Sigmoid colon (tissue), 7 donors: ENCODE measurements around the gene ACOD1. TPM values are rescaled to one million over a fixed set of nuclear protein-coding genes. Genes with fewer than 3 reads are reported as not detected.

Experiments
- DNase-seq: peaks from one replicate; pipeline ENCODE4 v3.0.0-alpha.2; 2019
- H3K27ac ChIP-seq, 4 donors: fragments of 200-600 bp; sonication (generic); one replicate each; pipeline ENCODE4 v1.5.1; 2016 to 2019; ENCODE audit warnings: mild to moderate bottlenecking in 1 of 4
- H3K27me3 ChIP-seq, 3 donors: fragments of 200-600 bp; sonication (generic); one replicate each; pipeline ENCODE4 v1.5.1; 2019; ENCODE audit warnings: mild to moderate bottlenecking in 1 of 3
- H3K36me3 ChIP-seq, 4 donors: fragments of 200-600 bp; sonication (generic); one replicate each; pipeline ENCODE4 v1.5.1; 2016 to 2019
- H3K4me1 ChIP-seq, 4 donors: fragments of 200-600 bp; sonication (generic); one replicate each; pipeline ENCODE4 v1.5.1; 2017 to 2019
- H3K4me3 ChIP-seq, 4 donors: fragments of 200-600 bp; sonication (generic); one replicate each; pipeline ENCODE4 v1.5.1; 2017 to 2019; ENCODE audit warnings: mild to moderate bottlenecking in 2 of 4, moderate library complexity in 1 of 4
- H3K9me3 ChIP-seq, 4 donors: fragments of 200-600 bp in 3 of 4; sonication (generic) in 3 of 4; one replicate each; pipeline versions ENCODE4 v1.5.1 to v1.6.1; 2013 to 2019
- EP300 ChIP-seq, 4 donors: sonication (generic); formaldehyde crosslinking; IDR thresholded peaks; one replicate each; pipeline ENCODE4 v1.6.1; 2017; ENCODE audit warnings: antibody characterized with exemption in 4 of 4
- POLR2A ChIP-seq, 2 donors: fragments of 450-650 bp; IDR thresholded peaks; one replicate each; pipeline ENCODE4 v1.6.1; 2016; ENCODE audit warnings: antibody characterized with exemption in 2 of 2, mild to moderate bottlenecking in 2 of 2, moderate library complexity in 2 of 2
- POLR2AphosphoS5 ChIP-seq, 4 donors: sonication (generic); formaldehyde crosslinking; IDR thresholded peaks; one replicate each; pipeline ENCODE4 v1.6.1; 2017; ENCODE audit warnings: antibody characterized with exemption in 4 of 4
- WGBS, 2 donors: extraction: QIAGEN DNeasy Blood & Tissue Kit; methylation state at CpG; one replicate each; pipeline ENCODE4 v1.1.7; 2013; 5-methylcytosine and 5-hydroxymethylcytosine counted together
- intact Hi-C: fragments of 100-400 bp; cut with DNase I; formaldehyde crosslinking; loops from one replicate; pipeline ENCODE4 v1.15.1; 2023
- polyA plus RNA-seq, 3 donors: library from polyadenylated mRNA; stranded (reverse); fragments of 200-250 nt; gene quantifications; one replicate each; pipeline ENCODE4 v1.2.3, GENCODE V29; 2013
- total RNA-seq, 4 donors: library from RNA; depleted of rRNA; stranded (reverse); fragments of >200 nt; gene quantifications; one replicate each; pipeline ENCODE4 v1.1.0, GENCODE V29; 2016
- TF ChIP-seq, protein P1 (sequence below), 4 experiments: fragments of 450-650 bp in 3 of 4; fragments of 200-600 bp in 1 of 4; IDR thresholded peaks; one replicate each; pipeline ENCODE4 v1.5.1; 2016 to 2019; ENCODE audit warnings: antibody characterized with exemption in 4 of 4, mild to moderate bottlenecking in 3 of 4, moderate library complexity in 2 of 4
- donor health status: healthy with polysubstance abuse.
- donor health status: Bipolar disorder and iron deficiency.
- donor health status: healthy.

The ACOD1 gene
- total and polyA plus RNA-seq, 7 donors, result 0.10 TPM; not detected in 6

DNA sequence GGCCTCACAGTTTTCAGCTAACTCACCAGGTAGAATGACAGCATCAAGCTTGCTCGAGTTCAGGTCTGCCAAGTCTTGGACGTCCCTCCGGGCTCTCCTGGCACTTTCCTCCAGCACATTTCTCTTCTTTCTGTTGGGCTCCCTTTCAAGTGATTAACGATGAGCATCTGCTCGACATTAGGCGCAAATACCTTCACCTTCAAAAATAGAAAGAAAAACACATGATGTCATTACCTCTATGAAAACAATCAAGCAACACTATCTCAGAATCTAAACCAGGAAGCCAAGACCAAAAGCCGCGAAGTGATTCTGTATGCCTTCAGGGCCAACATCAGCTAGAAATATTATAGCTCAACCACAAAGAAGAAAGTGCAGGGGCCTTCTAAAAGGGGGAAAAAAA is 28.2 kb downstream of the ACOD1 start:
- H3K4me1 ChIP-seq, result peaks cover 0 to 10% (median 8%) of the 10 kb centered on the region in 4 donors
- peaks cover 0 to 10% (median 0%) of the 10 kb centered on the region in 3 donors for H3K27me3 ChIP-seq
- intact Hi-C loops, result loop anchor here (10.0 kb wide), 1 partner anchor 502 kb away; no protein-coding TSS in a partner anchor
- H3K9me3 ChIP-seq, result no peaks in the 10 kb centered on the region
- no peak for DNase-seq
- no peak overlapping the region for H3K27ac ChIP-seq
- 68 to 84% methylated on average over 8 of the region's 8 CpGs for WGBS, 2 donors
- TF ChIP-seq POLR2AphosphoS5 (IDR thresholded peaks at IDR 0.05) (no peak), POLR2A (IDR thresholded peaks at IDR 0.05) (no peak)
- H3K4me3 ChIP-seq, result no peak overlapping the region
- H3K36me3 ChIP-seq, result no peaks in the 10 kb centered on the region

DNA sequence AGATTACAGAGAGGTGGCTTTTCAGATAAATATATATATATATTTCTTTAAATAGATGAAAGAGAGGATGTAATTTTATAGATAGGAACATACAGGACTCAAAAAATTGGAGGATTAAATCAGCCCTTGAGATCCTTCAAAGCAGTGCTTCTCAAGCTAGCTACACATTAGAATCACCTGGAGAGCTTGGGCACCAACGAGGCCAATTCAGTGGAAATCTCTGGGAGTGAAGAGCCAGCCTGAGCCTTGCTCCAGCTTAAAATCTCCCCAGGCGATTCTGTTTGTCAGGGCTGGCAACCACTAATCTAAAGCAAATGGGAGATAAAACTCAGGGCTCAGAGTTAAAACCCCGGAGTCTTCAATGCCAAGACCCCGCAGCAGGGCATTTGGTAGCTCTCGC is 28.6 kb downstream of the ACOD1 start:
- Histone ChIP-seq H3K9me3 (no peaks in the 10 kb centered on the region), H3K4me1 (peaks cover 0 to 10% (median 8%) of the 10 kb centered on the region in 4 donors), H3K4me3 (no peak overlapping the region), H3K36me3 (no peaks in the 10 kb centered on the region), H3K27me3 (peaks cover 0 to 10% (median 0%) of the 10 kb centered on the region in 3 donors), H3K27ac (no peak overlapping the region)
- no peak for TF ChIP-seq POLR2A (IDR thresholded peaks at IDR 0.05)
- TF ChIP-seq, protein P1, sequence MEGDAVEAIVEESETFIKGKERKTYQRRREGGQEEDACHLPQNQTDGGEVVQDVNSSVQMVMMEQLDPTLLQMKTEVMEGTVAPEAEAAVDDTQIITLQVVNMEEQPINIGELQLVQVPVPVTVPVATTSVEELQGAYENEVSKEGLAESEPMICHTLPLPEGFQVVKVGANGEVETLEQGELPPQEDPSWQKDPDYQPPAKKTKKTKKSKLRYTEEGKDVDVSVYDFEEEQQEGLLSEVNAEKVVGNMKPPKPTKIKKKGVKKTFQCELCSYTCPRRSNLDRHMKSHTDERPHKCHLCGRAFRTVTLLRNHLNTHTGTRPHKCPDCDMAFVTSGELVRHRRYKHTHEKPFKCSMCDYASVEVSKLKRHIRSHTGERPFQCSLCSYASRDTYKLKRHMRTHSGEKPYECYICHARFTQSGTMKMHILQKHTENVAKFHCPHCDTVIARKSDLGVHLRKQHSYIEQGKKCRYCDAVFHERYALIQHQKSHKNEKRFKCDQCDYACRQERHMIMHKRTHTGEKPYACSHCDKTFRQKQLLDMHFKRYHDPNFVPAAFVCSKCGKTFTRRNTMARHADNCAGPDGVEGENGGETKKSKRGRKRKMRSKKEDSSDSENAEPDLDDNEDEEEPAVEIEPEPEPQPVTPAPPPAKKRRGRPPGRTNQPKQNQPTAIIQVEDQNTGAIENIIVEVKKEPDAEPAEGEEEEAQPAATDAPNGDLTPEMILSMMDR (IDR thresholded peaks at IDR 0.05), result no peak
- TF ChIP-seq POLR2AphosphoS5 (IDR thresholded peaks at IDR 0.05), result no peak
- TF ChIP-seq EP300 (IDR thresholded peaks at IDR 0.05), result no peak
- intact Hi-C loops, result loop anchor here (10.0 kb wide), 1 partner anchor 502 kb away; no protein-coding TSS in a partner anchor
- DNase-seq, result no peak
- WGBS, 2 donors, result 84 to 87% methylated on average over 5 of the region's 5 CpGs

DNA sequence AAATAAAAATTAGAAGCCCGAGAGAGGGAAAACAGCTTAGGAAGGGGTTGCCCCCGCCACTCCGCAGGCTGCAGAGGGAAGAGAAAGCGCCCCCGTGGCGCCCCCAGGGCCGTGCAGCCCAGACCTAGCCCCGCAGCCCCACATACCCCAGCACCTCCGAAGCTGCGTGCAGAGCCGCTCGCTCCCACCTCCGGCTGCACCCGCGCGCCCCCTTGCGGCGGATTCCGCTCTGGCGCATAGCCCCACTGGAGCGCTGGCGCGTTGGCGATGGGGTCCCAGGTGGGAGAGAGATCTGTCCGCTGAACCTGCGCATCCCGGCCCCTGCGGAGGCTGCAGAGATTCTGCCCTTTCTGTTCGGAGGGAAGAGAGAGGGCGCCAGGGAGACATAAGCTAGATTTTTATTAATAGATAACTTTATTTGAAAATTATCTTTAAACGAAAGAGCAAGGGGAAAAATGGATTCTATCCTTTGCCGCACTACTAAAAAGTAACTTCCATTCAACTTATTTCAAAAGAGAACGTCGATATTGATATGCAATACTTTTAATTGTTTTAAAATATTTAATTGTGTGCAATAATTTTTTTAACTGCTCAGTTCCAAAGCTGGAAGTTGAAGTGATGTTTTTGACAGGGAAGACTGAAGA is 31.9 kb downstream of the ACOD1 start:
- Histone ChIP-seq H3K4me3 (peak overlapping the region in 3 of 4 donors; percentile 27 to 40 (median 30)), H3K9me3 (no peaks in the 10 kb centered on the region), H3K27ac (no peak overlapping the region), H3K27me3 (peaks cover 0 to 10% (median 0%) of the 10 kb centered on the region in 3 donors), H3K4me1 (peaks cover 0 to 10% (median 8%) of the 10 kb centered on the region in 4 donors), H3K36me3 (no peaks in the 10 kb centered on the region)
- intact Hi-C loops, result loop anchor here (5.0 kb wide), 1 partner anchor 1108 kb away; no protein-coding TSS in a partner anchor
- peak; percentile 83 for DNase-seq
- 4% methylated on average over 34 of the region's 34 CpGs for WGBS, 2 donors
- TF ChIP-seq POLR2A (IDR thresholded peaks at IDR 0.05) (no peak), POLR2AphosphoS5 (IDR thresholded peaks at IDR 0.05) (peak in 1 of 4 donors; percentile 13), EP300 (IDR thresholded peaks at IDR 0.05) (no peak)
- TF ChIP-seq, protein P1 (IDR thresholded peaks at IDR 0.05), result peak; percentile 68 to 98 (median 80)

DNA sequence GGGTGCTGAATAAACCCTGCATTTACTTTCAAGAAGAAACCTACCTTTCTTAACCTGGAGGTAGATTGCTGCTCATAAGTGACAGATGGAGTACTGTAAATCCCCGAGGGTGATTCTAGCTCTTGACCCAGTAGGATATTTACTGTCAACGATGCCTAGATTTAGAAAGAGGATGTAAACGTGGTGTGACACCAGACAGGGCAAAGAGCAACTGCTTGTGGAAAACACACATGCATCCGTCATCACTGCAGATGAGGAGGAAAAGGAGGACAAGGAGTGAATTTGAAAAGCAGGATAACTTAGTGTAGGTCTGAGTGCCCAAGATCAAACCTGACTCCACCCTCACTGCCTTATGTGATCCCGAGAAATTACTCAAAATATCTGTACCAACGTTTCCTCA is 33.8 kb downstream of the ACOD1 start:
- 40 to 42% methylated on average over 6 of the region's 6 CpGs for WGBS, 2 donors
- intact Hi-C loops, result loop anchor here (5.0 kb wide), 1 partner anchor 1110 kb away; no protein-coding TSS in a partner anchor
- no peak for DNase-seq

DNA sequence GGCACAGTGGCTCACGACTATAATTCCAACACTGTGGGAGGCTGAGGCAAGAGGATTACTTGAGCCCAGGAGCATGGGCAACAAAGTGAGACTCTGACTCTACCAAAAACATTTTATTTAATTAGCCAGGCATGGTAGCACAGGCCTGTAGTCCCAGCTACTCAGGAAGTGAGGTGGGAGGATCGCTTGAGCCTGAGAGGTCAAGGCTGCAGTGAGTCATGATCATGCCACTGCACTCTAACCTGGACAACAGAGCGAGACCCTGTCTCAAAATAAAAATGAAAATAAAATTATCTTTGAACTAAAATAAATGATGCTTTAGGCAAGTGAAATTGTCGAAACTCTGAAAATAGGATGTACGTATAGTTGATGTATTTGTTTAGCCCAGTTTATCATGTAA is 35.4 kb downstream of the ACOD1 start:
- Histone ChIP-seq H3K9me3 (no peaks in the 10 kb centered on the region), H3K4me1 (peaks cover 0 to 10% (median 8%) of the 10 kb centered on the region in 4 donors), H3K27me3 (peaks cover 0 to 10% (median 0%) of the 10 kb centered on the region in 3 donors), H3K27ac (no peak overlapping the region), H3K36me3 (no peaks in the 10 kb centered on the region), H3K4me3 (no peak overlapping the region)
- no peak for DNase-seq
- TF ChIP-seq EP300 (IDR thresholded peaks at IDR 0.05) (no peak), POLR2A (IDR thresholded peaks at IDR 0.05) (no peak), POLR2AphosphoS5 (IDR thresholded peaks at IDR 0.05) (no peak)
- TF ChIP-seq, protein P1 (IDR thresholded peaks at IDR 0.05), result no peak
- WGBS, 2 donors, result 66 to 75% methylated on average over 5 of the region's 5 CpGs
- intact Hi-C loops, result loop anchor here (5.0 kb wide), 1 partner anchor 1111 kb away; no protein-coding TSS in a partner anchor

More for the DNA sequence above, 33.8 kb downstream of the ACOD1 start:
- peaks cover 0 to 10% (median 8%) of the 10 kb centered on the region in 4 donors for H3K4me1 ChIP-seq
- H3K4me3 ChIP-seq, result no peak overlapping the region
- no peaks in the 10 kb centered on the region for H3K36me3 ChIP-seq
- peaks cover 0 to 10% (median 0%) of the 10 kb centered on the region in 3 donors for H3K27me3 ChIP-seq
- no peaks in the 10 kb centered on the region for H3K9me3 ChIP-seq
- no peak overlapping the region for H3K27ac ChIP-seq
- TF ChIP-seq, protein P1 (IDR thresholded peaks at IDR 0.05), result no peak
- no peak for TF ChIP-seq EP300 (IDR thresholded peaks at IDR 0.05)
- TF ChIP-seq POLR2A (IDR thresholded peaks at IDR 0.05), result no peak
- no peak for TF ChIP-seq POLR2AphosphoS5 (IDR thresholded peaks at IDR 0.05)
